ENCODE results near the gene BEND5.

- TF ChIP-seq ELF1 (CRISPR knock-in tag; IDR thresholded peaks at IDR 0.05) (no peak), ZNF234 (CRISPR knock-in tag; conservative IDR thresholded peaks at IDR 0.05) (no peak), POLR2A (IDR thresholded peaks at IDR 0.05; ENCODE audit: insufficient read depth in 1 of 2, low read depth in 2 of 2, low read length in 2 of 2) (no peak), ZNF768 (CRISPR knock-in tag; IDR thresholded peaks at IDR 0.05) (no peak), CTCF (CRISPR knock-in tag; IDR thresholded peaks at IDR 0.05) (no peak), ETV6 (CRISPR knock-in tag; conservative IDR thresholded peaks at IDR 0.05) (no peak), DPF2 (CRISPR knock-in tag; IDR thresholded peaks at IDR 0.05; ENCODE audit: borderline replicate concordance, low read depth) (no peak), POLR2AphosphoS5 (IDR thresholded peaks at IDR 0.05; ENCODE audit: low read depth, low read length) (no peak), THAP7 (CRISPR knock-in tag; IDR thresholded peaks at IDR 0.05) (no peak)
Measured at GRCh38 chr1:48741380-48741779, 35.3 kb downstream of the BEND5 start.

Data from HepG2 (cell line).